ENCODE results near the gene KRT15.

KRT15 gene

DNA sequence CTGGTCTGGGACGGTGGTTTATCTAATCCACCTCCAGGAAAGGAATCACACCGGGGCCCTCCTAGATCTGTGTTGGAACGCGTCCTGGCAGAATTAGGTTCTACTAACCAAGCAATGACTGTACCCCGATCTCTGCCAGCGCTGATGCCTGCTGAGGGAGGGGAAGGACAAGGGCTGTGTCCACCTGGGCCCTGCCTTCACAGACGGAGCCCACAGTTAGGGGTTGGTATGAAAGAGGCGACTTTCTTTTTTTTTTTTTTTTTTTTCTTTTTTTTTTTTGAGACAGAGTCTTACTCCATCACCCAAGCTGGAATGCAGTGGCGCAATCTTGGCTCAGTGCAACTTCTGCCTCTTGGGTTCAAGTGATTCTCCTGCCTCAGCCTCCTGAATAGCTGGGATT, 19.3 kb upstream of the KRT15 start:
- TF ChIP-seq, protein P1, sequence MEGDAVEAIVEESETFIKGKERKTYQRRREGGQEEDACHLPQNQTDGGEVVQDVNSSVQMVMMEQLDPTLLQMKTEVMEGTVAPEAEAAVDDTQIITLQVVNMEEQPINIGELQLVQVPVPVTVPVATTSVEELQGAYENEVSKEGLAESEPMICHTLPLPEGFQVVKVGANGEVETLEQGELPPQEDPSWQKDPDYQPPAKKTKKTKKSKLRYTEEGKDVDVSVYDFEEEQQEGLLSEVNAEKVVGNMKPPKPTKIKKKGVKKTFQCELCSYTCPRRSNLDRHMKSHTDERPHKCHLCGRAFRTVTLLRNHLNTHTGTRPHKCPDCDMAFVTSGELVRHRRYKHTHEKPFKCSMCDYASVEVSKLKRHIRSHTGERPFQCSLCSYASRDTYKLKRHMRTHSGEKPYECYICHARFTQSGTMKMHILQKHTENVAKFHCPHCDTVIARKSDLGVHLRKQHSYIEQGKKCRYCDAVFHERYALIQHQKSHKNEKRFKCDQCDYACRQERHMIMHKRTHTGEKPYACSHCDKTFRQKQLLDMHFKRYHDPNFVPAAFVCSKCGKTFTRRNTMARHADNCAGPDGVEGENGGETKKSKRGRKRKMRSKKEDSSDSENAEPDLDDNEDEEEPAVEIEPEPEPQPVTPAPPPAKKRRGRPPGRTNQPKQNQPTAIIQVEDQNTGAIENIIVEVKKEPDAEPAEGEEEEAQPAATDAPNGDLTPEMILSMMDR (IDR thresholded peaks at IDR 0.05; ENCODE audit: insufficient read depth, missing control alignments): no peak
- FAIRE-seq (no peak), DNase-seq (ENCODE audit: insufficient read length, low spot score) (no peak)

DNA sequence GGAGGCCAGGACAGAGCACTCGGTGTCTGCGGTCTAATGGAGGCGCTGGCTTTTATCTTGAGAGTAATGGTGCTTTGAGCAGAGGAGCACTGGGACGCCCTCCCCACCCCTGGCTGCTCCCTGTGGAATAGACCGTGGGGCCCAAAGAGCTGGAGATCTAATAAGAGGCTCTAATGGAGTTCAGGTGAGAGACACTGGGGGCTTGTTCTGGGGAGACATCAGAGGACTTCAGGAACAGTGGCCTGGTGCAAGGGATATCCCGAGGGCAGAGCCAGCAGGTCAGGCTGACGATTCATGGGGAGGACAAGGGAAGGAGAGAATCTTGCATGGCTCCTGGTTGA, 18.9 kb upstream of the KRT15 start:
- DNase-seq (ENCODE audit: insufficient read length, low spot score): no peak
- FAIRE-seq: no peak
- TF ChIP-seq, protein P1 (IDR thresholded peaks at IDR 0.05; ENCODE audit: insufficient read depth, missing control alignments): no peak

DNA sequence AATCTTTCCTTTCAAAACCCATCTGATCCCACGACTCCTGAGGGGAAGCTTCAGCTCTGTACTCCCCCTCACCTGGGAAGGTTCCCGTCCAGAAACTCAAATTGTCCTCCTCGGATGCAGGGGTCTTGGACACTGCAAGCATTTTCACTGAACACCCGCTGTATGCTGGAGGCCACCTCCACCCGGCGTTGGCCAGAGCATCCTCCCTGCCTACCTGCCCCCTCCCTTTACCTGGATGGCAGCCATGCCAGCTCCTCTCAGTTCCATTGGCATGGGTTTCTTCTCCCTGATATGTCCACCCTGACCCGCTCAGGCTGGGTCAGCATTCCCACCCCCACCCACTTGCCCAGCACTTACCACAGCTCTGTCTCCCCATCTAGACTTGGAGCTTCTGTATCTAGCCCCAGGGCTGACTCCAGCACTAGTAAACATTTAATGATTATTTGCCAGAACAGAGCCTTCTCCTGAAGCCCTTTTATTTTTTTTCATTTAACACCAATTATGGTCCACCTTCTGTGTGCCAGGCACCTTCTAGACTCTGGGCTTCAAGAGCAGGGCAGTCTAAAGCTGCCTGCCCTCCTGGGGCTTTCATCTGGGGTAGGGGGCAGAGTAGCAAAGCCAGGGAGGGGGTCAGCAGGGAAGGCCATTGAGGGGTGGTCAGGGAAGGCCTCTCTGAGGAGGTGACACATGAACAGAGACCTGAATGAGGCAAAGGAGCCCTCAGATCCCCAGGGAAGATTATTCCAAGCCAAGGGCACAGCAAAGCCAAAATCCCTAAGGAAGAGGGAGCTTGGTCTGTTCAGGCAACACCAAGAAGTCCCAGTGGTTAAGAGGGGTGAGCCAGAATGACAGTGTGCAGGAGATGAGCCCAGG, 18.3 kb upstream of the KRT15 start:
- DNase-seq (ENCODE audit: insufficient read length, low spot score) (no peak), FAIRE-seq (no peak)
- TF ChIP-seq, protein P1 (IDR thresholded peaks at IDR 0.05; ENCODE audit: insufficient read depth, missing control alignments): no peak

DNA sequence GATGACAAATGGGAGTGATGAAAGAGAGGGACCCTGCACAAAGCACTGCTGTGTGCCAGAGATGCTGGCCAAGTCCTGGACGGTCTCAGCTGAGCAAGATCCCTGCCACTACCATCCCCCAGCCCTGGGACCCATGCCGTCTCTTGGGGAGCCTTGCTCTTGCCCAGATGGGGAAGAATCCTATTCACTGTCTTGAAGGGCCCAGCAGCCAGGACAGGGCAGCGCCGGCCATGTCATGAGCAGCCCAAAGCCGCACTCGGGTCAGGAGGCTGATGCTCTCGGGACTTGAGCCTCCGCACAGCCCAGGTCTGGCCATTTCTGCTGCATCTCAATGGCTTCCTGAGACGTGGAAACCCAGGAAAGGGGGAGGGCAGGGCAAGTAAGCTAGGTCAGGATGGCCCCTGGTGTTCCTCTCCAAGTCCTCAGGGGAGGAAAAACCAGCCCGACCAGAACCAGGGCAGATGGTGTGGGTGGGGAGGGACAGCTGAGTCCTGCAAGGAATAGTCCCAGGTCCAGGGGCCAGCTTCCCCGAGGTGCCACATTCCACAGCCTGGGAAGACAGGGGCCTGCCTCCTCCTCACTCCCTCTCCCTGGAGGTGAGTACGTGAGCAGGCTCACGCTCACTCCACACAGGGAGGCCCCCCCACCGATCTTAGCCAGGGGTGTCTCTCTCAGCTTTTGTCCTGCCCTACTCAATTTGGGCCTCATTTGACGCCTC, 17.2 kb upstream of the KRT15 start:
- TF ChIP-seq, protein P1 (IDR thresholded peaks at IDR 0.05; ENCODE audit: insufficient read depth, missing control alignments): no peak
- FAIRE-seq (no peak), DNase-seq (ENCODE audit: insufficient read length, low spot score) (no peak)

DNA sequence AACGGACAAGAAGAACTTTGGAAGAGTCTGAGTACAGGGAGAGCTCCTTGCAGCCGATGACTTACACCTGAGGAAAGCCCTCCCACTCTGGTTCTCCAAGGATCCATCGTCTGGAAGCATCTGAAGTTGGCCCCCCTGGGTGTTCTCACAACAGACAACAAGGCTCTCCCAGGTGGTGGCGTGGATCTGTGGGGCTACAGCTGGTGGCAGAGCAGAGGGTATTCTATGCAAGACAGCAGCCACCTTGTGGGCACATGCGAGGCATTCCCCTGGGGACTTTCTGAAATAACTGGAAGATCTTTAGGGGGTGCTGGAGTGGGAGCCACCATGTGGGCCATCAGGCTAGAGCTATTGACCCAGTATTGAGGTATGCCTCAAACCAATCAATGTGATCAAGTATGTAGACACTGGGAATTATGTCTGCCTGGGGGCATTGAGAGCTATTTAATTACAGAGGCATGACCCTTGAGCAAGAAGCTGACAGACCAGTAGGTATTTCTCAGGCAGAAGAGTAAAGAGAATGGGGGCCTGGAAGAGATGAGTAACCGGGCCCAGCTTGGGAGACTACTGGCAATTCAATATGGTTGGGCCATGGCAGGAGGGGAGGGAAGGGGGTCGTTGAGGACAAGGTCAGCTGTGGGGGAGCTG, 16.3 kb upstream of the KRT15 start:
- FAIRE-seq: no peak
- TF ChIP-seq, protein P1 (IDR thresholded peaks at IDR 0.05; ENCODE audit: insufficient read depth, missing control alignments): no peak
- DNase-seq (ENCODE audit: insufficient read length, low spot score): no peak

DNA sequence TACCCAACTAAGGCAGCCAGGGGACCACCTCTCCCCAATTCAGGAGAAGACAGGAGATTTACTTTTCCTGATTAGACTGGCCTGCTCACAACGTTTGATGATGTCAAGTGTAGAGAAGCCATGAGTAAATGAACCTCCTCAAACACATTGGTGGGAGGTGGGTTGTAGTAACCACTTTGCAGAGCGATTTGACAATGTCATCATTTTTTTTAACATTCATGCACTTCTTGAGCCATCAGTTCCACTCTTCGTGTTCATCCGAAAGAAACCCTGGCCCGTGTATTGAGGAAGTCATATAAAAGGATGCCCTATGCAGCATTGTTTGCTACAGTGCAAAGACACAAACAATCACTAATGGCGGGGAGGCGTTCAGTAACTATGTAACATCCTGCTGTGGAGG, 14.9 kb upstream of the KRT15 start:
- TF ChIP-seq, protein P1 (IDR thresholded peaks at IDR 0.05; ENCODE audit: insufficient read depth, missing control alignments): no peak
- DNase-seq (ENCODE audit: insufficient read length, low spot score) (no peak), FAIRE-seq (no peak)

Data from D721Med (cell line).